RWPE2 (cell line): ENCODE results near the gene YOD1.
A peak's percentile ranks its signal among the peaks of the same experiment; 100 is the strongest.

Experiments used
- ATAC-seq: fragments of 200-7000 bp; cut with Tn5 transposase; 3 replicates; pipeline ENCODE4 v1.9.1; 2021; ENCODE audit warnings: low read depth
- DNase-seq: peaks from one replicate; pipeline ENCODE4 v3.0.0-alpha.2; 2020; ENCODE audit warnings: low spot score
- H3K27ac ChIP-seq: fragments of 450-650 bp; 2 replicates; pipeline ENCODE4 v1.5.1; 2017; ENCODE audit warnings: mild to moderate bottlenecking; ENCODE audit not compliant: poor library complexity, severe bottlenecking
- H3K27me3 ChIP-seq: fragments of 250-450 bp; sonication (Bioruptor Pico); 2 replicates; pipeline ENCODE4 v1.5.1; 2021; ENCODE audit warnings: mild to moderate bottlenecking, moderate library complexity; ENCODE audit not compliant: insufficient read depth, poor library complexity, severe bottlenecking
- H3K36me3 ChIP-seq: fragments of 250-450 bp; sonication (Bioruptor Pico); 2 replicates; pipeline ENCODE4 v1.5.1; 2020; ENCODE audit warnings: low read depth, mild to moderate bottlenecking, moderate library complexity
- H3K4me1 ChIP-seq: fragments of 250-450 bp; sonication (Bioruptor Pico); 2 replicates; pipeline ENCODE4 v1.5.1; 2021; ENCODE audit warnings: mild to moderate bottlenecking, moderate library complexity; ENCODE audit not compliant: insufficient read depth, poor library complexity, severe bottlenecking
- H3K4me3 ChIP-seq: fragments of 250-450 bp; sonication (Bioruptor Pico); 2 replicates; pipeline ENCODE4 v1.5.1; 2021; ENCODE audit warnings: mild to moderate bottlenecking, moderate library complexity; ENCODE audit not compliant: severe bottlenecking
- H3K9me3 ChIP-seq: fragments of 250-450 bp; sonication (Bioruptor Pico); 2 replicates; pipeline ENCODE4 v1.5.1; 2021; ENCODE audit warnings: mild to moderate bottlenecking, moderate library complexity; ENCODE audit not compliant: severe bottlenecking
- CTCF ChIP-seq: fragments of 450-650 bp; IDR thresholded peaks from one replicate; pipeline ENCODE4 v1.5.1; 2017; ENCODE audit warnings: mild to moderate bottlenecking, moderate library complexity; ENCODE audit not compliant: poor library complexity, severe bottlenecking

YOD1 gene

DNA sequence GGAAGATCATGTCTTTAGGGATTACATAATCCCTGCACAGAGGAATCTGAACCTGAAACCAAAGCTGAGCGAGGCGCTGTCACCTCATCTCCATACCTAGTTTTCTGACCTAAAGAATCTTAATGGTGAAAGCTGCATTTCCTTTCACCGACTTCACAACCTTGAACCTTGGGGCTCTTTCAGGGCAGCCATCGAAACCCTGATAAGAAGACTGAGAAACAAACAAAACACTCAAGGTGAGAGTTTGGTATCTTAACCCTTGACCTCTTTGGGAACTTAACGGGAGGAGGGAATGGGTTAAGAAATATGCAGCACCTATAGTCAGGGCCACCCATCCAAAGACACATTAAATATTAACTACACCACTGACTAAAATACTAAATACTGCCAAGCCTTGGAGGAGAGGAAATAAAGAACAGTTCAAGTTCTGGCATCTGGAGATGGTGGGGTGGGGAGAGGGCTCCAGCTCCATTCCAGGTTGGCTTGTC, 20.4 kb downstream of the YOD1 start:
- Histone ChIP-seq H3K27ac (peak overlapping the region; percentile 97), H3K9me3 (no peaks in the 10 kb centered on the region), H3K4me3 (peak overlapping the region; percentile 55), H3K36me3 (peaks cover 52% of the 10 kb centered on the region), H3K27me3 (no peaks in the 10 kb centered on the region), H3K4me1 (peaks cover 68% of the 10 kb centered on the region)
- ATAC-seq (no peak), DNase-seq (no peak)
- no peak for TF ChIP-seq CTCF

GRCh38 chr1:207029701-207030521, 21.1 kb downstream of the YOD1 start:
- Histone ChIP-seq H3K4me3 (peak overlapping the region; percentile 55), H3K4me1 (peaks cover 67% of the 10 kb centered on the region), H3K27ac (peak overlapping the region; percentile 97), H3K36me3 (peaks cover 57% of the 10 kb centered on the region), H3K27me3 (no peaks in the 10 kb centered on the region), H3K9me3 (no peaks in the 10 kb centered on the region)
- DNase-seq: no peak
- 0 out of 3 replicates have a peak, but pooled peaks have one; percentile 1 for ATAC-seq
- TF ChIP-seq CTCF: no peak

DNA sequence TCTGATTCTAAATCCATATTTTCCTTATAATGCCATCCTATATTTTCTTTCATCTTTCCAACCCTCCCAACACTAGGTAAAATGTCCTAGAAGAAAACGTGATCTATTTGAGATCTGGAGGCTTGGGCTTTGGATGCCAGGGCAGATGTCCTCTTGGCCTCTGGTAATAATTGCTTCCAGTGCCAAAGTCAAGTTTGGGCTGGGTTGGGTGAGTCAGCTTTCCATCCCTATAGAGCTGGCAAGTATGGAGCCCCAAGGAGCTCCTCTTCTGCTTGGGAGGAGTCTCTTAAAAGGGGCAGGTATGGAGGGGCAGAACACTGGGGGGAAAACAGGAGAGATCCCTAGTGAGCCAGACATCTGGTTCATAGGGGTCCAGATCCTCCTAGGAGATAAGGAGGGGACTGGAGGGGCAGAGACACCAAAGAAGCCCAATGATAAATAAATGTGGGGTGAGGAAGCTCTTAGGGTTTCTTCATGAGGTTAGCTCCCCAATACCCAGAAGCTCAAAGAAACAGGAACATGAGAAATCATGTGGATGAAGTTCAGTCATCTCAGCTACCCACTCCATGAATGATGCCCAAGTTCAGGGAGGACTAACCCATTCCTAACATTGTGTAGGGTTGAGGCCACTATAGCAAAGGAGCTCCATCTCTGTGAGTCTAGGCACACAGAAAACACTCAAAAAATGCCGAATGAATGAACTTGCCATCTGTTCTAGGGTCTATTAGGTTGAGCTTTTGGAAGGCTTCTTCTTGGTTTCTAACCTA, 21.9 kb downstream of the YOD1 start:
- DNase-seq (no peak), ATAC-seq (no peak)
- H3K4me3 ChIP-seq: peak overlapping the region; percentile 55
- TF ChIP-seq CTCF: no peak
- H3K4me1 ChIP-seq: peaks cover 58% of the 10 kb centered on the region
- H3K27ac ChIP-seq: peak overlapping the region; percentile 97
- H3K9me3 ChIP-seq: no peaks in the 10 kb centered on the region
- H3K27me3 ChIP-seq: no peaks in the 10 kb centered on the region
- H3K36me3 ChIP-seq: peaks cover 64% of the 10 kb centered on the region

DNA sequence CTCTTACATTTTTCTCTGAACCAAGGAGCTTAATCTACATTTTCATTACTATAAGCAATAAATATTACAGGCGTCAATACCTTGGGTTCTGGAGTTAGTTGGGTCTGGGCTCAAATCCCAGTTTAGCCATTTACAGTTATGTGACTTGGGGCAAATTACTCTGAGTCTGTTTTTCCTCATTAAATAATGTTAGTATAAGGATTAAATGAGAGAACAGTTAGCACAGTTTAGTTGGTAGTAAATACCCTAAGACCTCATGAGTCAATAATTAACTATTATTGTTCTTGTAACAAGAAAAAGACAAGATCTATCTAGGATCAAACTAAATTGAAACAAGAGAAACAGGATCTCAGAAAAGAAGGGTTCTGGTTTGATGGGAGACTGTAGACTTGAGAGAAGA, 23.1 kb downstream of the YOD1 start:
- Histone ChIP-seq H3K4me1 (peaks cover 48% of the 10 kb centered on the region), H3K36me3 (peaks cover 75% of the 10 kb centered on the region), H3K27ac (peak overlapping the region; percentile 97), H3K9me3 (no peaks in the 10 kb centered on the region), H3K27me3 (no peaks in the 10 kb centered on the region), H3K4me3 (peak overlapping the region; percentile 2)
- TF ChIP-seq CTCF: no peak
- ATAC-seq (no peak), DNase-seq (no peak)
